HG03378 (cell line): Measurements from ENCODE around the gene RBM8A.

Experiments used
- ATAC-seq: cut with Tn5 transposase; IDR thresholded peaks from one replicate; pipeline ENCODE4 v1.9.1; 2021; ENCODE audit warnings: mild to moderate bottlenecking, moderate library complexity; ENCODE audit not compliant: unreplicated experiment

The RBM8A gene

DNA sequence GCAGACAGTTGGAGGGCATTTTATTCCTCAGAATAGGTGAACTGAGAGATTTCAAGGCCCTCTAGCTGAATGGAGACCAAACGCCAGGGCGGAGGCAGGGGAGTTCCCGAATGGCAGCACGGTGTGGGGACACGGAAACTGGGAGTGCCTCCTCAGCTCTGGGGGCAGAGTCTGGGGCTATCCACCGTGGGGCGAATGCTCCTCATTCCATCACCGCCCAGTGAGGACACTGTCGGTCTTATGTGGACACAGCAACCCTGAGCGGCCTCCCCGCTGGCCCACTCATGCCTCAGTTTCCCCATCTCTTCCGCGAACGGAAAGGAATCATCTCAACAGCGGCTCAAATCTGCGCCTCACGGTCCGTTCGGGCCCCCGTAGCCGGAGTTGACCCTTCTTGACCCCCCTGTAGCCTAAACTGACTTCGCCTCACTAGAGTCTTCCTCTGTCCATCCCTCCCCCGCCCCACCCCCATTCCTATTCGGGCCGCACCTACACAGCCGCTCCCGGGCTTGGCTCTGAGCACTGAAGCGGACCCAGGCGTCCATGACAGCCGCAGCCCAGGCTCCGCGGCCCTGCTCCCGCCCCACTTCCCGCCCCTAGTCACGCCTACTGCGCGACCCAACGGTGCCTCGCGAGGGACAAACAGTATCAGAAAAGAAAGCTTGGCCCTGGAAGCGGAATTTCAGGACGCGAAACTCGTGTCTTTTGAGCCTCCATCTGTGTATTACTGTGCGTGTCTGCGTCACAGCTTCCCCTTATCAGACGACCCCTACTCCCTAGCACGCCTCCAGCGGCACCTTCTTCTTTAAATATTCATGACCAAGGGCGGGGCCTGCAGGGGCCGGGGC, 8.9 kb downstream of the RBM8A start, which contains the start of gene PEX11B:
TSS of gene PEX11B (minus strand) at position 574 of the 848 bp plus-strand sequence. CDS start at position 545, 29 bp downstream.
- peak; percentile 72 for ATAC-seq

DNA sequence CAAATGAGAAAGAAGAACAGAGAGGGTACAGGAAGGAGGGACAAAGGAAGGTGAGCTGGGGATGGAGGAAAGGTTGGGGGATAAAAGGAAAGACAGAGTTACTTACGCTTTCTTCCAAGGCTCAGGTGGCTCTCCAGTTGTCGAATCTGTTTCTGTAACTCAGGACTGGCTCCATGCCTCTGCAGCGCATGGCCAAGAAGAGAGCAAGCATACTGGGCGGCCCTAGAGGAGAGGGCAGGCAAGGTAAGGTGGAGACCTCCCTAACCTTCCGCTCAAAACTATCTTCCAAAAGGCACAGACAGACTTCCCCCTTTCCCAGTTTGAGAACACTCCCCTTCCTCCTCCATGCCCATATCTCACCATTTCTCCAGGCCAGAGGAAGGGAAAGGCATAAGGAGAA, 9.7 kb downstream of the RBM8A start:
- ATAC-seq, result no peak

DNA sequence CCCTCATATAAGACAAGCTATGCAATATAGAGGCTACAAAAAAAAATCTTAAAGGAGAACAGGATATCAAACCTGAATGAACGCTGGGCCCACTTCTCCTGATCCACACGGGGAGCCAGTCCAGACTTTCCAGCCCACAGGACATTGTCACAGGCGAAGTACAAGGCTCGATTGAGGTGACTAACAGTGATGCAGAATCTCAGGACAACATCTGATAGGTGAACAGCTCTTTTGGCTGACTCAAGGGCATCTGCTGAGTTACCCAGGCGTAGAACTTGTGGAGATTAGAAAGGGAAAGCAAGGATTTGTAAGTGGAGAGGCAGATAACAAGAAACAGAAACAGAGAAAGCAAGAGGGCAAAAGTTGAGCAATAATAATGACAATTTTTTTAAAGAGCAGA, 10.5 kb downstream of the RBM8A start:
- no peak for ATAC-seq

DNA sequence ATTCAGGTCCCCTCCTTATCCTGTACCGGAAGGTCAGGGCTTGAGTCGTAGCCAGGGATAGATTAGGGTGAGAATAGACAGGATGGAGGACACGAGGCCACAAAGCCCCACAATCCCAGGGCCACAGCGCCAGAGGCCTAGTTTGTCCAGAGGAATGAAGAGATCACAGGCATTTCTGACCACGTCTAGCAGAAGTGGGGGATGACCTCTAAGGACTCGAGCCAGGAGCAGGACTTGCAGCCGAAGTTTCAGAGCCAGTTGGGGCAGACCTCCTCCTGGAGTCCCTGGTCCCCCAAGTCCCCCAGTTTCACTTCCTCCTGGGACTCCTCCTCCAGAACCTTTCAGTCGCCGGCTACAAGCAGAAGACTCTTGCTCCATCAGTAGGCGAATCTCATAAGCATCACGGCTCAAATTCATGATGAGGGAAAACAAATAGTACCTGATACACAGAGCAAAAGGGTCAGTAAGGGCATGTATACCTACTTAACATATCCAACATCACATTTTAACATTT, 15.1 kb downstream of the RBM8A start:
- ATAC-seq, result no peak

DNA sequence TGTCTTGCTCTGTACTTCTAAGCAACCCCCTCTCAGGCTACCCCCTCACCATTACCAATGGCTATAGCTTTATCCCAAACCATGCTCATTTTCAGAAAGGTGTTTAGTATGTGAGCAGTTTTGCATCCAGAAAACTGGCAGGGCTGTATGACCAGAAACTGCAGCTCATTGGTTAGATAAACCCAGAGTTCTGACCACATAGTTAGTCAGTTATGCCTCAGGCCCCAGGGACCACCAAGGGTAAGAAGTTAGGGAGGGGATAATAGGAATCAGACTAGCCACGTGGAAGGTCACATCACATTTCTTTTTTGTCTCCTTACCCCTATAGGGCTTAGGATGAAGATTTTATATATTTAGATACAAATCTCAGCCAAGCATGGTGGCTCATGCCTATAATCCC, 18.6 kb downstream of the RBM8A start:
- ATAC-seq, result no peak

DNA sequence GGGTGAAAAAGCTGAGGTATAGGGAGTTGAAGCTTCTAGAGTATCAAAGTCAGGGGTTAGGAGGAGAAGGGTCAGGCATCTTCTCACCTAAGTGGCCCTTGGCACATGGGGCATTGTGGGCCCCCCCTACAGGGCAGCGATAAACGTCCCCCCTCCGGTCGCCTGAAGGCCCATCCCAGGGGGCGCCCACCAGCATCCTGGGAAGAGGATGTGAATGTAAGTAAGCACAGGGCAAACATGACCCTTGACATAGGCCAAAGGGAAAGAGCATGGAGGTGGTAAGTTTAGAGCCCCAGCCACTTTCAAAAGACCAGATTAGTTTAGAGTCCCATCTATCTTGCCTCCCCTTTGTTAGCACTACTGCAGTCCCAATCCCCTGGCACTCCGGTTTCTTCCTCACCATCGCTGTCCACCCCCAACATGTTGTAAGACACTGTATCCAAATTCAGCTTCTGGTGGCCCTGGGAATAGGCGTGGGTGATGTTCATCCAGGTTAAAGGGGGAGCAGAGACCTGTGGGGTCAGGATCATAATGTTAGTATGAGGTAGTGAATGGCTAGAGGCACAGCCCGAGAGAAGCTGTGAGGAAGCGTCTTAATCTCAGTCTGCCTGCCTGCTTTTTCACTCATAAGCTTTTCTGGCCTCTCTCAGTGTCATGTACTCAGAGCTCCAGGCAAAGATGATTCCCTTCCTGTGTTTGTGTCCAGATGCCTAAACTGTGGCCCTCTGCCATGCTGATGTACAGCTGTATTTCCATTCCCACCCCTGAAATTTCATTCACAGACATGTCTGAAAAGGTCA, 20.1 kb downstream of the RBM8A start:
- no peak for ATAC-seq

DNA sequence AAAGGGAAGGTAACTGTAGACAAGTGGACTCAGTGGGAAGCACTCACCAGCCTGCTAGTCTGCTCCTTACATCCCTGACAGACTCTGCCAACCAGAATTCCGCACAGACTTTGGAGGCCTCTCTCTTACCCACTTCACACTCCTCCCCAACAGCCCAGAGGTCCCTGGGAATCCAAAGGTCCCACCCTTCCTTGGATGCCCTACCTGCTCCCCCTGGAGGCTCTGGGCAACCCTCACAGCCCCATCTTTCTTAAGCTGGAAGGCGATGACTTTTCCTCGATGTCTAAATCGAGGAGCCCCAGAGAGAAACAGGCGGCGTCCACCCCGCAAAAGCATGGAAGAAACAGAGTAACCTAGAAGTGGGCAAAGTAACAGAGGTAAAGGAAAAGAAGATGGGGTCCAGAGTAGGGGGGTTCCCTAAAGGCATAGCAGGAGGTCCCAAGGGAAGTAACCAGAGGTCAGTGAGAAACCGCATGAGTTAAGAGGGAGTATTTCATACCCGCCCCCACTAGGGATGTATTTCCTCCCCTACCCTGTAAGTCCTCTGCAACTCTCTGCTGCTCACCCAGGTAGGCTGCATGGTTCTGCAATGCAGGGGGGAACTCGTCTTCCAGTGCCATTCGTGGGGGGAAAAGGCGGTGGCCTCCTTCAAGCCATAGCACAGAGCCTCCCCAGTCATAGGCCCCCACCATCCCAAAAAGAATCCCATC, 25.8 kb downstream of the RBM8A start:
- no peak for ATAC-seq

DNA sequence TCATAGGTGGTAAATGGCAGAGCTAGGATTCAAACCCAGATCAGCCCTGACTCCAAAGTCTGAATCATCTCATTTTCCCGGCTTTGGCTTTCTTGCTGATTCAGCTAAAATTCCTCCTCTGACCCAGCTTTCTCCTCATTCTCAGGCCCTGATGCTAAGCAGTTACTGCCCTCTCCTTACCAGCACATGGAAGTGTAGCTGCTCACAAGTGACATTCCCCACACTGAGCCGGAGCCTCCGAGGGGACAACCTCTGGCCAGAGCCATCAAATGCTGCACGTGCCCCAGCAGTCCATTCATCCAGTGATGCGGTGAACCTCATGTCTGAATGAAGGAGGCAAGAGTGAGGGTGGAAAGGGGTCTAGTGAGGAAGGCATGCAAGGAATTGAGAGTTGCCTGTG, 28.5 kb downstream of the RBM8A start:
- ATAC-seq, result no peak

DNA sequence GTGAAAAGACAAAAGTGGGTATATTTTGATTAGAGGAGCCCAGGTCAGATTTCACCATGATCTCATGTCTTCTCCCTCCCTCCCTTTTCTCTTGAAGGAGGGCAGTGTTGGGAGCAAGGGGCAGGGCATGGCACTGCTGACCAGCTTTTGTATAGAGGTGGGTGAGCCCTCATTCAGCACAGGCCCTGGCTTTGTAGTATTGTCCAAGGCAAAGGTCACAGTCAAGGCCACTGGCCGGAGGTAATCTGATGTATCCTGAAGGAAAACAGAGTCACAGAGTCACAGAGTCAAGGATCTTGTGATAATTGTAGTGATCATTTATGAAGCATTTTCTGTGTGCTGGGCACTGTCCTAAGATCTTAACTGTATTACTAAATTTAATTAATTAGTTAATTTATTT, 29.3 kb downstream of the RBM8A start:
- no peak for ATAC-seq

DNA sequence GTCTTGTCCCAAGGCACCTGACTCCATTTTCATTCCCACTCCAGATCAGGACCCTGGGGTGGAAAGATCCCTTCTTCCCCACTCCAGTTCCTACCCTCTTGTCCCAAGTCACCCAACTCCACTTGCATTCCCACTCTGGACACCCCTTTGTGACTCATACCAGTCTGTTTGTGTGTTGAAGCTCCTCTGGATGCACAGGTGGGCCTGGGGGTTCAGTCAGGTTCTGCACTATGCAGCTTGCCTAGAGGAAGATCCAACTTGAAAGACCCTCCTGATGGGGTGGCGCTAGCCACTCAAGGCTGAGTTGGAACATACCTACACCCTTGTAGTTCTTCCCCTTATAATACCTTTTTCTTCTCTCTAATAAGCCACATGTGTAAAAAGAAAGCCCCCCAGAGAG, 31.8 kb downstream of the RBM8A start:
- ATAC-seq, result no peak

DNA sequence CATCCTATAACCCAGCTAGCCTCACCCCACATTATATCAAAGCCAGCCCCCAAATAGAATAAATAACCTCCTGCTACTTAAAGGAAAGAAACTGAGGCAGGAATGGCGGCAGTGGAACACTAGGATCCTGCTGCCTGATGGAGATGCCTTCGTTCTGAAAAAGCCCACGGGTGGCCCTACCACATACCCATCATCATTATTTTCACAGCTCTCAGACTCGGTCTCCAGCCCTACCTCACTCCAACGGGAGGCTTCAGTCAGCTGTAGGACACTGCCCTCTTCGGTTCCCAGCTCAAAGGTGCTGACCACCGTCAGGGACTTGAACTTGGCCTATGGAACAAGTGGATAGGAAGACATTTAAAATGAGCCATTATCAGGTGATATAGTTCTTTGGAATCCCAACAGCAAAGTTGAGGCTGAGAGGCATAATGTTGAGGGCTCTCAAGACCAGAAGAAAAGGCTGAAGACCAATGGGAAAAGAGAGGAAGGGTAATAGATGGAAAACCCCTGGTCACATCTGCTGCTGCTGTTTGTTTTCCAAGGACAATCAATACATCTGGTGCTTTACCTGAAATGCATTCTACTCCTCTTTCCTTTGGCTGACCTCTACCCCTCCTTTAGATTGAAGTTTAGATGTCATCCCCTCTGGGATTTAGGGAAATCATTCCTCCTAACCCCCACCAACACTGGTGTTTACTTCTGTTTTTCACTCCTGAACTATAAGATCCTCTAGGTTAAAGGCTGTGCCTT, 33.8 kb downstream of the RBM8A start:
- no peak for ATAC-seq

DNA sequence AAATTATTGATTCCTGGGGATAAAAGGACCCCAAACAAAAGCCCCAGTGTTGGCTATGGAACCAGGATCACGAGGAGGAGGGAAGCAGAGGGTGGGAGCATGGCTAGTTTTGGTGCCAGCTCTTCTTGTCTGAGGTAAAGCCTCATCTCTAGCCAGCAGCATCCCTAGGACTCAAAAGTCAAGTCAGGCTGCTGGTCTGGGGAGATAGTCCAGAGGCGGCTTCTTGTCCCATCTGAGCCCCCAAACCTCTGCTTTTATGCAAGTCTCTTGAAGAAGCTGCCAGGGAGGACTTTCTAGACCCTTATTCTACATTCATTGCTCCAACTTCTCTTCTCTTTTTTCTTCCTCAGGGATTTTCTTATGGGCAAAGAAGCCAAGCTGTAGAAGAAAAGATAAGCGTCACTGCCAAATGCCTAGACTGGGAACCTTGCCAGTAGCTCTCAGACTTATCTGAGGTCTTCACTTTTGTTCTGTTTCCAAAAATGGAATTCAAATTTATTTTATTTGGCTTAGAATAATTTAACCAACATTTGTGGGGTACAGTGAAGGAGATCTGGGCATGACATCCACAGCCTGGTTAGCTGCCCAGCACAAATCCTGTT, 34.7 kb downstream of the RBM8A start:
- no peak for ATAC-seq

DNA sequence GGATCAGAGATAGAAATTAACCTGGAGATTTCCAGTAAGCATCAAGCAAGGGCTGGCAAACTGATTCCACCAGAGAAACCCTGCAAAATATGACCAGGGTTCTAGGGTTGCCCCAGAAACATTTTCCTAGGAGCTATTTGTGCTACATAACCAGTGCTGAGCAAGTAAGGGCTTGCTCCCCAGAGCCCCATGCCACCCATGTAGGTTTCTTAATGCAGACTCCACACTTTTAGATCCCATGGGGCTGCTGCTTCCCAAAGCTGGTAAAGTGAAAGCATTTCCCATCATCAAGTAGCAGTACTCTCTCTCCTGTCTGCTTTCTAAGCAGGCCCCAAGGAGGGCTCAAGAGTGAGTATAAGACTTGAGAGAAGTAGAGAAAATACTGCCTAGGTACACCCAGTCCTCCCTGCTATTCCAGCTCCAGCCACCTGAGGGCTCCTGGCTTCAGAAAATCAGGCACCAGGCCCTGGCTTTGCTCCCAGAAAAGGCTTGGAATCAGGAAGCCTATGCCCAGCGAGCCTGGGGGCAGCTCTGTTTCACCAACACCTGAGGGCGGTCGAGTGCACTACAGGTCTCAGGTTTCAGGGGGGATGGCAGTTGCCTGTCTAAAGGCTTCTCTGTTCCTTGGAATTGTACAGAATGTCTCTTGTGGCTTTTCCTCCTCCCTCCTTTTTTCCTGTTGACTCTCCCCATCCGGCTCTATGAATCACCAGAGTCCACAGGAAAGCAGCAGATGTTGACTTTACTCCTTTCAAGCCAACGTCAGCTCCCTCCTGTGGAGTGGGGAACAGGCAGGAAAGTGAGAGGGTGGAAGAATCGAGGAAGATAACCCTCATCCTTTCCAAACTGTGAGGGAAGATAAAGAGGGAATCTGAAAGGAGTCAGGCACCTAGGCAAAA, 35.4 kb downstream of the RBM8A start:
- ATAC-seq, result no peak

DNA sequence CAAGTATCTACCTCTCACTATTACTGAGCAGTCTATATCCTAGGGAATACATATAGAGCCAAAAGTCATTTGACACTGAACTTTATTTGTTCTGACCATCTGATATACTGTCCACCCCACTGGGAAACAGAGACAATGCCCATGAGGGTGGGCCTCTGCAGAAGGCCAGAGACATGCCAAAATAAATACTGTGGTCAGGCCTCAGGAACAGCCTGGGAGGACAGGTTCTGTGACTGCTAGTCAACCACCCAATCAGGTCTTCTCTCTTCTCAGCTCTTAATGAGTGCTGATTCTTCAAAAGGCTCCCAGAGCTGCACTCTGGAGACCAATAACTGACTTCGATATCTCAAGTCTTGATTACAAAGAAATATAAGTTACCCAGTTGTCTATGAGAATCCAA, 36.1 kb downstream of the RBM8A start:
- ATAC-seq, result no peak

DNA sequence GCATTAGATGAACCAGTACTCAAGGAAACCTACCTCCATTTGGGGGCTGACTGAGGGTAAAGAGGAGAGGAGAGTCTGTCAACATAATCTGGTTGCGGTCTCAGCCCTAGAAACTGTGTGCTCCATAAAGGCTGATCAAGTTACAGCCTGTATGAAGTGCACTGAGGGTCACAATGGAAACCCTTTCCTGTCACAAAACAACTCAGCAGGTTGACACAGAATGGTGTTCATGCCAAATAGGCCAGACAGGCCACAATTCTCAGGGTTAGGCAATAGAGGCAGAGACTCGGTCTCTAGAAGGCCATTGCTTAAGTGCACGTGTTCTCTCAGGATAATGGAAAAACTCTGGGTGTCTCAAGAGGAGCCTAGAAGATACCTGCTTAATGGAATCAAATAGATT, 37.6 kb downstream of the RBM8A start:
- no peak for ATAC-seq

DNA sequence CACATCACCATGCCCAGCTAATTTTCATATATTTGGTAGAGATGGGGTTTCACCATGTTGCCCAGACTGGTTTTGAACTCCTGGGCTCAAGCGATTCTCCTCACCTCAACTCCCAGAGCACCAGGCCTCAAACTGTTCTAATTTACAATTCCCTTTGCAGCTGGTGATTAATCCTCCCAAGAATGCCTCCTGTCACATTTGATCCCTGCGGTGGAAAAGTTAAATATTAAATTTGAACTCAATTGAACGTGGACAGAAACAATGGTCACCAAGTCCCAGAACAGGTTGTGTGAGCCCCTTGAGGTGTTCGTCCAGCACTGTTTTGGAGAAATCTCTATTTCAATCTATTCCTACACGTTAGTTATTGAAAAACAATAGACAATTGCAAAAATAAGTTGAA, 39.7 kb downstream of the RBM8A start:
- no peak for ATAC-seq

DNA sequence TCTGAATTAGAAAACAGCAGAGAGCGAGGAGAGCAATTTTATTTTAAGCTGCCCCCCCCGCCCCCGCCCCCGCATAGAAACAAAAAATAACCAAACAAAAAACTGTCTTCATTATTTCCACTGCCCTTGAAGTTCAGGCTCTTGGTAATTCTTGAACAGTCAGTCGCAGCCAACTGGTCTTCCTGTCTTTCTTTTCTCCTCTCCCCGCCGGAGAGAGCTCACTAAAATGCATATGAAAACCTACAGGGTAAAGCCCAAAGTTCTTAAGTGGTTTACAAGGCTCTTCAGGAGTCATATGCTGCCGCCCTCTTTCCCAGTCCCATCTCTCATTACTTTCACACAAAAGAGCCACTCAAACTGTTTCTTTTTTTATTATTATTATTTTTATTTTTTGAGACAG, 40.5 kb downstream of the RBM8A start:
- ATAC-seq, result no peak

DNA sequence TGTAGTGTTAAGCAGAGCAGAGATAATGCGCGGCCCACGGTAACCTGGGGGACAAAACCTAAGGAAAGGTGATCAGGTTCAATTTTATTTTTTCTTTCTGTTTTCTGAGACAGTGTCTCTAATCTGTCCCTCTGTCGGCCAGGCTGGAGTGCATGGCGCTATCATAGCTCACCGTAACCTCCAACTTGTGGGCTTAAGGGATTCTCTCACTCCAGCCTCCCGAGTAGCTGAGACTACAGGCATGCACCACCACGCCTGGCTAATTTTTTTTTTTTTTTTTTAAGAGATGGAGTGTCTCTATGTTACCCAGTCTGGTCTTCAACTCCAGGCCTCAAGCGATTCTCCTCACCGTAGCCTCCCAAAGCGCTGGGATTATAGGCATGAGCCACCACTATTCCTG, 40.9 kb downstream of the RBM8A start:
- ATAC-seq, result no peak

DNA sequence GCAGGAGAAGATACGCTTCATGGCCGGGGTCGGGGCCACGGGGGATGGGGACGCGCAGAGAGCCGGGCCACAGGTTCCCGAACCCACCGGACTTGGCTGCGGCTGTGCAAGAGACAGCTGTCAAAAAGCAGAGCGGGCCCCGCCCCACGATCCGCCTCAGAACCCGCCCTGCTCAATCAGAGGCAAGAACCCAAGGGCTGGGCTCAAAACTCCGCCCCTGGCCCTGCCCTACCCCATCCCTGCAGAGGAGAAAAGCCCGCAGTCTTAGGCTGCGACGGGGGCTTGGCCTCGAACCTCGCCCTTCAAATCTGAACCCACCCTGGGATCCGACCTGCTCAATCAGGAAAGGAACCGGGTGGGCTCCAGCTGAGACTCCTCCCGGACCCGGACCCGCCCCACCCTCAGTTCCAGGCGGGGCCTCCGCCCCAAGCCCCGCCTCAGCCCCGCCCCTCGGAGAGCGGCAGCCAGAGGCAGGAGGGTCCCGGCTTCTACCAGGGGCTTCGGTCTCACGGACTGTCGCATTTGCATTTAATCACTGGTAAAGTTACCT, 41.5 kb downstream of the RBM8A start, which contains the start of gene ANKRD35:
TSS of gene ANKRD35 (minus strand) at position 129 of the 550 bp plus-strand sequence. CDS start at position 21, 108 bp downstream.
- peak; percentile 97 for ATAC-seq
